ENCODE data around the gene TMED1. TPM values are rescaled to one million over a fixed set of nuclear protein-coding genes. Genes with fewer than 3 reads are reported as not detected.

TMED1 gene
- total and polyA plus RNA-seq, 2 of the 13 experiments (the other 11 are each of a cell fraction or from before 2014, with no cell fraction given): 48.3 to 51.8 TPM

GRCh38 chr19:10870955-10871603, 35.1 kb upstream of the TMED1 start, which contains the start of gene CARM1 (continued):
- no peak for TF ChIP-seq ZFP62 (CRISPR knock-in tag; IDR thresholded peaks at IDR 0.05)
- peak; percentile 42; the same call in 1 of the 2 replicates for TF ChIP-seq FOXK1 (CRISPR knock-in tag; IDR thresholded peaks at IDR 0.05; ENCODE audit: borderline replicate concordance, low read depth)
- TF ChIP-seq FLYWCH1 (CRISPR knock-in tag; IDR thresholded peaks at IDR 0.05): no peak
- TF ChIP-seq ZFYVE20 (CRISPR knock-in tag; IDR thresholded peaks at IDR 0.05; ENCODE audit: borderline replicate concordance, low read depth): no peak
- no peak for TF ChIP-seq CENPT (CRISPR knock-in tag; IDR thresholded peaks at IDR 0.05; ENCODE audit: low read depth)
- peak; percentile 47 for TF ChIP-seq STAG1 (CRISPR knock-in tag; IDR thresholded peaks at IDR 0.05)
- TF ChIP-seq SAP130 (CRISPR knock-in tag; IDR thresholded peaks at IDR 0.05; ENCODE audit: low read depth): peak; percentile 61; the same call in 1 of the 2 replicates
- peak; percentile 27; the same call in 1 of the 2 replicates for TF ChIP-seq SALL1 (CRISPR knock-in tag; IDR thresholded peaks at IDR 0.05)
- no peak for TF ChIP-seq ZNF512B (CRISPR knock-in tag; IDR thresholded peaks at IDR 0.05; ENCODE audit: borderline replicate concordance)
- 0 out of 2 replicates have a peak, but pooled peaks have one; percentile 47 for TF ChIP-seq TARDBP (CRISPR knock-in tag; IDR thresholded peaks at IDR 0.05)
- TF ChIP-seq MAZ (IDR thresholded peaks at IDR 0.05; ENCODE audit: borderline replicate concordance, low read depth, low read length): peak; percentile 35; the same call in 1 of the 2 replicates
- TF ChIP-seq MAZ (CRISPR knock-in tag; IDR thresholded peaks at IDR 0.05; ENCODE audit: low read depth): no peak; the same call in 1 of the 2 replicates
- TF ChIP-seq CCDC6 (CRISPR knock-in tag; IDR thresholded peaks at IDR 0.05): no peak
- TF ChIP-seq YY1 (IDR thresholded peaks at IDR 0.05; ENCODE audit: insufficient read depth, insufficient replicate concordance, low read depth, low read length): peak; percentile 47
